AG08395 (cell line): ENCODE measurements around the gene RFTN1.

Experiments
- DNase-seq: peaks from one replicate; pipeline ENCODE4 v3.0.0; 2012; ENCODE audit warnings: mixed read lengths, low spot score

Gene RFTN1

DNA sequence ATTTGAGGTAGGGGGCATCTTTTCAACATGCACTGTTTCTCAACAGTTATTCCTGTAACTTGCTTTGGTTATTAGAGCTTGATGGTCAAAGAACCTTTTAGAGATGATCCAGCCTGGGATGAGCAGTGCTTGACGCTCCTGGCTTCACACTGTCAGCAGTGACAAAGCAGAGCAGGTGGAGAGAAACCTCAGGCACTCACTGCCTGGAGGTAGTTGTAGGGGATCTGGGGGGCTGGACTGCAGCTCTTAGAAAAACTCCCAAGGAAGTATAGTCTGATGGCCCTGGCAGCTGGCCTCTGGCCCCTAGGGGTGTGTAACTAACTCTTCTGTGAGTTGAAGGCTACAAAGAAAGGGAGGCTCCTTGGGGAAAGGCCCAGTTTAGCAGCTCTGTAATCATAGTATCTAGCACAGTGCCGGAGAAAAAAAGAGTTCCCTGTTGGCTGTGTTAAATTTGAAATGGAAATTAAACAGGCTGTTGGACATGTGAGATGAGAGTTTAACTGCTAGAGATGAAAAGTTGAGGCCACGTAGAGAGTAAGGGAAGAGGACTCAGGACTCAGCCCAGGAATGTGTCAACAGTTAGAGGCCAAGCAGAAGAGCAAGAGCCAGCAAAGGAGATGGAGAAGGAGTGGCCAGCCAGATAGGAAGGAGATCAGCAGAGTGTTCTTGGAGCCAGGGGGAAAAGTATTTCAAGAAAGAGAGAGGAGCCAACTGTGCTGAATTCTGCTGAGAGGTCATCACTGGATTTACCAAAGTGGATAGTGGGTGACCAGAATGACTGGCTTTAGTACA, 234.3 kb downstream of the RFTN1 start:
- no peak for DNase-seq

DNA sequence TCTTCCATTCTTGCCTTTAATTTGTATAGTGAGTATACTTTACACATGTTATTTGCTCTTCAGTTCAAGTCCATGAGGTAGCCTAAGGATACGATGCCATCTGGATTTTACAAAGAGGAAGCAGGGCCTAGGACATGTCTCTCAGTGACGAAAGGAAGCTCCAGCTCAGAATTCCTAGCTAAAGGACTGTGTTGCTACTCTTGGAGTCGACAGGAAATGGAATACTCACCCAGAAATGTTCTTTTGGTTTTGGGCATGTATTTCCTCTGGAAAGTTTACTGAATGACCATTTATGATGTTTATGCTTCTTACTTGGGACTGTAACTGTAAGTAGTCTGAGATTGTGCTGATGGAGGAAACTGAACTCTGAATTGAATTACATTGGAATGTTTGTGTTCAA, 236.0 kb downstream of the RFTN1 start:
- DNase-seq = no peak

DNA sequence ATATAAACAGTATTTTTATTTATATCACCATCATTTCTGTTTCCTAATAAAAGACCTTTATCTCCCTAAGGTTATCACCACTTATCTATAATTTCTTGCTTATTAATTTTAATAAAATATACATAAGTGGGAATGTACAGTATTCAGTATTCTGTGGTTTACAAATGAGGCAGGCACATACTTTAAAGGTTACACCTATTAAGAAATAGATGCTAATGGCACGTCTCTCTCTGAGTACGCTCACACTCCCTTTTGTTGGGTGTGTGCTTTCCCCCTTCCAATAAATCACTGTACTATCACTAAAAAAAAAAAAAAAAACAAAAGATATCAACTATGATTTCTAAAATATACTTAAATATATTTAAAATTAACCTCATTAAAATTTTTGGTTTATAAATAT, 239.6 kb downstream of the RFTN1 start:
- DNase-seq = no peak

GRCh38 chr3:16272588-16272987, 240.9 kb downstream of the RFTN1 start:
- DNase-seq = no peak

DNA sequence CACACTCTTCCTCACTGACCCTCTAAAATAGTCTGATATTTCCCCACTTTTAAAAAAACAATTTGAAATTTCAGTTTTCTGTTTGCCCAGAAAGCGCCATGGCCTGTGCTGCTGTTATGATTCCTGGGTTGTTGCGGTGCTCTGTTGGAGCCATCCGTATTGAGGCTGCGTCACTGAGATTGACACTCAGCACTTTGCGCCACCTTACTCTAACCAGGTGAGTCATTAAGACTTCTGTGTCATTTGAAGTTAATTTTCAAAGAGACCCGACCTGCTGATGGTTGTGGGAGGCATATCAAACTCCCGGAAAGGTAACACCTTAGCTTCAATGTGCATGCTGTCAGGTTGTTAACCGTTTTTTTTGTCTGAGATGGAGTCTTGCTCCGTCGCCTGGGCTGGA, 242.6 kb downstream of the RFTN1 start:
- DNase-seq = no peak

GRCh38 chr3:16266714-16267113, 246.8 kb downstream of the RFTN1 start:
- no peak for DNase-seq
